ENCODE measurements around the gene SNPH. TPM values are rescaled to one million over a fixed set of nuclear protein-coding genes. Genes with fewer than 3 reads are reported as not detected.
A peak's percentile ranks its signal among the peaks of the same experiment; 100 is the strongest.

Gene SNPH
- total and polyA plus RNA-seq, 4 donors, result 0.04 to 0.50 (median 0.21) TPM

GRCh38 chr20:1263853-1264252 is 2.2 kb upstream of the SNPH start:
- 87% methylated on average over 1 of the region's 1 CpG for WGBS
- TF ChIP-seq ZBTB33 (IDR thresholded peaks at IDR 0.05), result no peak
- TF ChIP-seq NR2F2 (IDR thresholded peaks at IDR 0.05), result no peak
- no peak for TF ChIP-seq HNF4G (IDR thresholded peaks at IDR 0.05)
- Histone ChIP-seq H3K9ac (ENCODE audit: low read depth in 1 of 2, low read length in 2 of 2) (no peak overlapping the region), H3K27ac (ENCODE audit: low read depth in 1 of 2, low read length in 2 of 2) (no peak overlapping the region), H3K4me1 (ENCODE audit: control insufficient read depth in 4 of 4, insufficient read depth in 4 of 4, low read length in 3 of 4) (peaks cover 0 to 7% (median 2%) of the 10 kb centered on the region in 4 donors), H3K4me3 (ENCODE audit: low read depth in 1 of 3, low read length in 3 of 3) (no peak overlapping the region), H3K9me3 (ENCODE audit: control insufficient read depth in 4 of 4, low read length in 3 of 4) (peaks cover 0 to 13% (median 1%) of the 10 kb centered on the region in 4 donors), H3K36me3 (ENCODE audit: control insufficient read depth in 4 of 4, insufficient read depth in 3 of 4, low read depth in 1 of 4, low read length in 3 of 4) (no peaks in the 10 kb centered on the region), H3K27me3 (ENCODE audit: control insufficient read depth in 4 of 4, insufficient read depth in 4 of 4, low read length in 3 of 4) (peaks cover 0 to 7% (median 0%) of the 10 kb centered on the region in 4 donors)
- no peak for DNase-seq (ENCODE audit: low spot score)

GRCh38 chr20:1264727-1265126 is 1.4 kb upstream of the SNPH start:
- DNase-seq (ENCODE audit: low spot score), result no peak
- WGBS, result 86% methylated on average over 2 of the region's 2 CpGs
- no peak overlapping the region for H3K9ac ChIP-seq (ENCODE audit: low read depth in 1 of 2, low read length in 2 of 2)
- no peak for TF ChIP-seq FOXA1 (IDR thresholded peaks at IDR 0.05)
- peaks cover 0 to 13% (median 1%) of the 10 kb centered on the region in 4 donors for H3K9me3 ChIP-seq (ENCODE audit: control insufficient read depth in 4 of 4, low read length in 3 of 4)
- peaks cover 0 to 7% (median 2%) of the 10 kb centered on the region in 4 donors for H3K4me1 ChIP-seq (ENCODE audit: control insufficient read depth in 4 of 4, insufficient read depth in 4 of 4, low read length in 3 of 4)
- H3K36me3 ChIP-seq (ENCODE audit: control insufficient read depth in 4 of 4, insufficient read depth in 3 of 4, low read depth in 1 of 4, low read length in 3 of 4), result no peaks in the 10 kb centered on the region
- peaks cover 0 to 7% (median 0%) of the 10 kb centered on the region in 4 donors for H3K27me3 ChIP-seq (ENCODE audit: control insufficient read depth in 4 of 4, insufficient read depth in 4 of 4, low read length in 3 of 4)
- no peak overlapping the region for H3K27ac ChIP-seq (ENCODE audit: low read depth in 1 of 2, low read length in 2 of 2)
- H3K4me3 ChIP-seq (ENCODE audit: low read depth in 1 of 3, low read length in 3 of 3), result no peak overlapping the region

GRCh38 chr20:1265226-1265915 is 723 bp upstream of the SNPH start:
- TF ChIP-seq ATF3 (IDR thresholded peaks at IDR 0.05) (no peak), SP1 (IDR thresholded peaks at IDR 0.05) (no peak), HNF4A (conservative IDR thresholded peaks at IDR 0.05) (no peak), YY1 (IDR thresholded peaks at IDR 0.05) (no peak), FOXA2 (IDR thresholded peaks at IDR 0.05) (no peak), FOXA1 (IDR thresholded peaks at IDR 0.05) (no peak), RXRA (IDR thresholded peaks at IDR 0.05) (no peak), HNF4G (IDR thresholded peaks at IDR 0.05) (no peak), REST (IDR thresholded peaks at IDR 0.05) (no peak), TAF1 (conservative IDR thresholded peaks at IDR 0.05) (no peak)
- H3K27me3 ChIP-seq (ENCODE audit: control insufficient read depth in 4 of 4, insufficient read depth in 4 of 4, low read length in 3 of 4), result peaks cover 0 to 7% (median 0%) of the 10 kb centered on the region in 4 donors
- DNase-seq (ENCODE audit: low spot score), result no peak
- H3K4me3 ChIP-seq (ENCODE audit: low read depth in 1 of 3, low read length in 3 of 3), result no peak overlapping the region
- no peak overlapping the region for H3K27ac ChIP-seq (ENCODE audit: low read depth in 1 of 2, low read length in 2 of 2)
- 98% methylated on average over 4 of the region's 4 CpGs for WGBS
- peaks cover 0 to 7% (median 2%) of the 10 kb centered on the region in 4 donors for H3K4me1 ChIP-seq (ENCODE audit: control insufficient read depth in 4 of 4, insufficient read depth in 4 of 4, low read length in 3 of 4)
- peaks cover 0 to 13% (median 1%) of the 10 kb centered on the region in 4 donors for H3K9me3 ChIP-seq (ENCODE audit: control insufficient read depth in 4 of 4, low read length in 3 of 4)
- H3K9ac ChIP-seq (ENCODE audit: low read depth in 1 of 2, low read length in 2 of 2), result peak overlapping the region in 1 of 2 donors; percentile 30
- H3K36me3 ChIP-seq (ENCODE audit: control insufficient read depth in 4 of 4, insufficient read depth in 3 of 4, low read depth in 1 of 4, low read length in 3 of 4), result no peaks in the 10 kb centered on the region

Measured in liver (tissue), 9 donors.